Small intestine (tissue), 7 donors: Measurements from ENCODE around the gene C2CD2. TPM values are rescaled to one million over a fixed set of nuclear protein-coding genes. Genes with fewer than 3 reads are reported as not detected.
"Not testable (repeated sequence)": the region's sequence is repeated elsewhere in the genome, so short reads cannot be mapped to it uniquely, and the experiment has no call there.

Experiments
- DNase-seq, 2 donors: peaks; one replicate each; pipeline versions ENCODE4 v3.0.0 to v3.0.0-alpha.2; 2013
- FAIRE-seq: peaks from 2 replicates; lab custom pipeline; 2012; peaks lifted over from hg19 to GRCh38; lab: Jason Lieb, UNC
- H3K27ac ChIP-seq, 3 donors: one replicate each; pipeline ENCODE4 v1.5.1; 2013; ENCODE audit warnings: low read length in 2 of 3, mild to moderate bottlenecking in 2 of 3, control low read depth in 1 of 3, inconsistent platforms in 1 of 3, low read depth in 1 of 3, moderate library complexity in 1 of 3
- H3K27me3 ChIP-seq, 3 donors: one replicate each; pipeline ENCODE4 v1.6.1; 2013; ENCODE audit warnings: low read length in 3 of 3, inconsistent platforms in 1 of 3; ENCODE audit not compliant: control insufficient read depth in 3 of 3, insufficient read depth in 3 of 3
- H3K36me3 ChIP-seq, 3 donors: one replicate each; pipeline ENCODE4 v1.6.1; 2013; ENCODE audit warnings: low read length in 3 of 3, inconsistent platforms in 1 of 3, low read depth in 1 of 3, mild to moderate bottlenecking in 1 of 3, moderate library complexity in 1 of 3; ENCODE audit not compliant: control insufficient read depth in 3 of 3, insufficient read depth in 2 of 3
- H3K4me1 ChIP-seq, 3 donors: one replicate each; pipeline ENCODE4 v1.6.1; 2013; ENCODE audit warnings: low read length in 2 of 3, inconsistent platforms in 1 of 3, low read depth in 1 of 3, mild to moderate bottlenecking in 1 of 3, moderate library complexity in 1 of 3; ENCODE audit not compliant: control insufficient read depth in 3 of 3, insufficient read depth in 2 of 3
- H3K4me3 ChIP-seq, 3 donors: one replicate each; pipeline ENCODE4 v1.5.1; 2013; ENCODE audit warnings: low read length in 3 of 3, control low read depth in 1 of 3, inconsistent platforms in 1 of 3, low read depth in 1 of 3, mild to moderate bottlenecking in 1 of 3, moderate library complexity in 1 of 3
- H3K9me3 ChIP-seq, 2 donors: one replicate each; pipeline ENCODE4 v1.6.1; 2013; ENCODE audit warnings: low read depth in 1 of 2, low read length in 1 of 2; ENCODE audit not compliant: control insufficient read depth in 2 of 2, insufficient read depth in 1 of 2
- WGBS, 3 donors: extraction: QIAGEN DNeasy Blood & Tissue Kit; methylation state at CpG; one replicate each; pipeline ENCODE4 v1.1.7; 2013; 5-methylcytosine and 5-hydroxymethylcytosine counted together
- polyA plus RNA-seq, 4 donors: library from polyadenylated mRNA; stranded (reverse) in 3 of 4; unstranded in 1 of 4; fragments of 200-250 nt in 3 of 4; fragments of 120-200 nt in 1 of 4; gene quantifications; one replicate each; pipeline versions ENCODE4 v1.2.1 to v1.2.3, GENCODE V29; 2013
- donor health status: healthy with polysubstance abuse.
- donor health status: control.
- donor health status: control.
- donor health status: Bipolar disorder and iron deficiency.
- donor health status: healthy.

The C2CD2 gene
- polyA plus RNA-seq, 4 donors = 2.2 to 11.1 (median 6.7) TPM

DNA sequence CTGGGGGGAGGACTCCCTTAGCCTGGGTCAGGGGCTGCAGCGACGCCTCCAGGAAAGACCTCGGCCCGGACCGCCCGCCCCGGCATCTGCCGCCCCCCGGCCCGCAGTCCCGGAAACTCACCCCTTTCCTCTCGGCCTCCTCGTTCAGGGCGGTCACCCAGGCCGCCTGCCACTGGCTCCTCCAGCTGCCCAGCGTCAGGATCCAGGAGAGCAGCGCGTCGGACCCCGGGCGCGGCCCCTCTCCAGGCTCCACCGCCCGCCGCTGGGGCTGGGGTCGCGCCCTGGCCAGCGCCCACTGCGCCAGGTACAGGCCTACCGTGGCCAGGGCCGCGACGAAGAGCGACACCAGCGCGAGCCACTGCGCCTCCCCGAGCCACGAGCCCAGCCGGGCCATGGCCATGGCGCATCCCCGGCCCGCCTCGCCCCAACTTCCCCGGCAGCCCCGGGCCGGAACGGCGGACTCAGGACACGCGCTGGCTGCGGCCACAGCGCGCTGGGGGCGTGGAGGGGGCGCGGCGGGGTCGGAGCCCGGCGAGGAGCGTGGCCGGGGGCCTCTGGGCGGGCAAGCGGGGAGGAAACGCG is 478 bp downstream of the C2CD2 start:
- peak overlapping the region; percentile 47 to 69 (median 50) for H3K4me3 ChIP-seq
- DNase-seq = peak in 1 of 2 donors; percentile 67
- peaks cover 0 to 11% (median 0%) of the 10 kb centered on the region in 3 donors for H3K36me3 ChIP-seq
- no peaks in the 10 kb centered on the region for H3K9me3 ChIP-seq
- WGBS, 3 donors = 1 to 3% (median 2%) methylated on average over 48 to 67 of the region's 67 CpGs
- H3K4me1 ChIP-seq = peaks cover 0 to 15% (median 10%) of the 10 kb centered on the region in 3 donors
- no peaks in the 10 kb centered on the region for H3K27me3 ChIP-seq
- peak overlapping the region in 1 of 3 donors; percentile 45 for H3K27ac ChIP-seq
- FAIRE-seq = no peak

DNA sequence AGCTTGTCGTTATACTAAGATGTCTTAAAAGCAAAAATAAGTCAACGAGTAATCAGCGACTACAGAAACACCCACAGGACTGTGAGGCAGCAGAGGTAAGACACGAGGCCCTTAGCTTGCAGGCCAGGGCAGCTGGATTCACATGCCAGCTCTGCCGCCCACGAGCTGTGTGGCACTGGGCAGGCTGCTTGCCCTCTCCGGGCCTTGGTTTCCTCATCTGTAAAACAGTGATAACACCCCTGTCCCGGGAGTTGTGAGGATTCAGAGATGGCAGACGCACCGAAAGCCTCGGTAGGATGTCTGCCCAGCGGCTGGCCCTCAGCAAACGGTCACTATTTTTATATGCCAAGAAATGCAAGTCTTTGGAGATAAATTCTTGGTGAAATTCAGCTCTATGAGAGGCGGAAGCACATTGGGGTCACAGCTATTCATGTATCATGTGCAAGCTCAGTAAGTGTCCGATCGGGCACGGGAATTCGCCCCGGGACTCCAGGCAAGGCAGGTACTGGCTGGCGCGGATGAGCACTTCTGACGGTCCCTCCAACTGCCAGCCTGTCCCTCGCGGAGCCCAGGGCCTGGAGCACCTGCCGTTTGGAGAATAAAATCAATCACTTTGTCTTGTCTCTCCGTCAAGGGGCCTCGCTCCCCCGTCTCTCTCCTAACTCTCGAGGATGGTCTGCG is 1.1 kb downstream of the C2CD2 start:
- Histone ChIP-seq H3K27me3 (no peaks in the 10 kb centered on the region), H3K36me3 (peaks cover 0 to 12% (median 0%) of the 10 kb centered on the region in 3 donors), H3K9me3 (no peaks in the 10 kb centered on the region), H3K27ac (no peak overlapping the region), H3K4me3 (peak overlapping the region; percentile 47 to 69 (median 50)), H3K4me1 (peaks cover 0 to 15% (median 10%) of the 10 kb centered on the region in 3 donors)
- 35 to 42% (median 41%) methylated on average over 29 to 30 of the region's 30 CpGs for WGBS, 3 donors
- DNase-seq = peak; percentile 16 to 36
- FAIRE-seq = no peak

DNA sequence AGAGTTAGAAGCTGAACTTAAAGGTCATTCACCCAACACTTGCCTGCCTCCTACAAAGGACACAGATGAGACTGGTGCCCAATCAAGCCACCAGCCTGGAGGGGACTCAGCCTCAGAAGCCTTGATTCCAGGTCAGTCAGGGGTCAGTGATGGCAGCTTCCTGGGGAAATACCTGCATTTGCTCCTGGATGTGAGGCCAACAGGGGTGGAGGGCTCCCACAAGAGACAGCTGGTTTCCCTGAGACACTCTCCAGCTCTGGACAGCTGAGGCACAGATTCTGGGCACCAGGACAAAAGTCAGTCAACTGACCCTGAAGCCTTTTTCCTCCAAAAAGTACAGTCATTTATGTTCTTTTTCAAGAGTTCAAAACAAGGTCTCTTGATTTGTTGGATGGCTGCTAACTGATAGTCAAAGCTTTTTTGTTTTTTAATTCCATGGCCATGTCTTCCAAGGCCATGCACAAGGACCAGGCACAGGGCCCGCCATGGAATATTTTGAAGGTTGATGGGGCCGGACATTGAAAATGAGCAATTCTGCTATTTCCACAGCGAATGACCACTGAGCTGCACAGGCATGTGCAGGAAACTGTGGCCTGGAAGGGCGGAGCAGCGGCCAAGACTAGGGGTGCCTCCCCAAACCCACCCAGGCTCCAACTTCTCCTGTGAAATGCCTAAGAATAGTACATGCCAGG is 1.8 kb downstream of the C2CD2 start:
- no peak for FAIRE-seq
- no peak for DNase-seq
- Histone ChIP-seq H3K4me1 (peaks cover 0 to 15% (median 7%) of the 10 kb centered on the region in 3 donors), H3K27ac (no peak overlapping the region), H3K4me3 (no peak overlapping the region), H3K36me3 (peaks cover 0 to 13% (median 0%) of the 10 kb centered on the region in 3 donors), H3K9me3 (no peaks in the 10 kb centered on the region), H3K27me3 (no peaks in the 10 kb centered on the region)
- 91% methylated on average over 5 of the region's 5 CpGs for WGBS, 3 donors

DNA sequence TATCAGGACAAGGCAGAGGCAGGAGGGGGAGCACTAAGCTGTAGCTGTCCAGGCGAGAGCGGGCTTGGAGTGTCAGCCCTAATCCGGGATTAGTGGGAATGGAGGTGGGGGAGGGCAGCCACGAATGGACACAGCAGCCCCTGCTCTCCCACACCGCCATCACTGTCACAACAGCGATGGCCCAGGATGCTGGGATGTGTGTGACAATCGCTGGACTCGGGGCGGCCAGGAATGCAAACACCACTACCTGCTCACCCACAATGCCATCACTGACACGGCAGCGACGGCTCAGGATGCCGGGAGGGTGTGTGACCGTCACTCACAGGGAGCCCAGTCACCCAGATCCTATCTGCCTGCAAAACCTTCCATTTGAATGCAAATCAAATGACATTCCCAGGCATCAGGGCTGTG is 2.9 kb downstream of the C2CD2 start:
- H3K9me3 ChIP-seq = no peaks in the 10 kb centered on the region
- FAIRE-seq (no peak), DNase-seq (no peak)
- peaks cover 0 to 13% (median 0%) of the 10 kb centered on the region in 3 donors for H3K36me3 ChIP-seq
- H3K27ac ChIP-seq = no peak overlapping the region
- H3K4me3 ChIP-seq = no peak overlapping the region
- H3K4me1 ChIP-seq = peaks cover 0 to 15% (median 4%) of the 10 kb centered on the region in 3 donors
- WGBS, 3 donors = 88 to 94% (median 91%) methylated on average over 14 of the region's 14 CpGs
- H3K27me3 ChIP-seq = no peaks in the 10 kb centered on the region

DNA sequence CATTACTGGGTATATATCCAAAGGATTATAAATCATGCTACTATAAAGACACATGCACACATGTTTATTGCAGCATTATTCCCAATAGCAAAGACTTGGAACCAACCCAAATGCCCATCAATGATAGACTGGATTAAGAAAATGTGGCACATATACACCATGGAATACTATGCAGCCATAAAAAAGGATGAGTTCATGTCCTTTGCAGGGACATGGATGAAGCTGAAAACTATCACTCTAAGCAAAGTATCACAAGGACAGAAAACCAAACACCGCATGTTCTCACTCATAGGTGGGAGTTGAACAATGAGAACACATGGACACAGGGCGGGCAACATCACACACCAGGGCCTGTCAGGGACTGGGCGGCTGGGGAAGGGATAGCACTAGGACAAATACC is 4.2 kb downstream of the C2CD2 start:
- H3K4me3 ChIP-seq, DNase-seq, H3K9me3 ChIP-seq, H3K27me3 ChIP-seq, H3K27ac ChIP-seq, FAIRE-seq: not testable (repeated sequence)
- H3K4me1 ChIP-seq = peaks cover 0 to 15% (median 4%) of the 10 kb centered on the region in 3 donors
- WGBS, 3 donors = 96 to 98% (median 97%) methylated on average over 3 of the region's 3 CpGs
- peaks cover 0 to 13% (median 0%) of the 10 kb centered on the region in 3 donors for H3K36me3 ChIP-seq

DNA sequence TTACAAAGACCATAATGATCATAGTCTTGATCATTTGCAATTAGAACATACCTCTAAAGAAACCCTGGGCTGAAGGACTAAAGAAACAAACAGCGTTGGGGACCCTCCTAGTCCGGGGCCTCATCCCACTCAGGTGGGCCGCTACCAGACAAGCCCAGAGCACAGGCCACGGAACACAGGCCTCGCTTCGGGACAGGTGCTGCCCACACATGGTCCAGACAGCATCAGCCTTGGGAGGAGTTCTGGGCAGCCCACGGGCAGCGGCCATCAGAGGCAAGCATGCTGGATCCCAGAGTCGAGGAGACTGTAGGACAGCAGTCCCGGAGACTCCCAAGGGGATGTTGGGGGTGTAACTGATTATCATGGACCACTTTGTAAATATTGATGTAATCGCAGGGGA is 4.9 kb downstream of the C2CD2 start:
- 92 to 96% (median 95%) methylated on average over 11 of the region's 11 CpGs for WGBS, 3 donors
- Histone ChIP-seq H3K27ac (no peak overlapping the region), H3K9me3 (no peaks in the 10 kb centered on the region), H3K4me3 (no peak overlapping the region), H3K27me3 (no peaks in the 10 kb centered on the region), H3K4me1 (peaks cover 0 to 10% (median 4%) of the 10 kb centered on the region in 3 donors), H3K36me3 (peaks cover 0 to 15% (median 0%) of the 10 kb centered on the region in 3 donors)
- DNase-seq = no peak
- FAIRE-seq = no peak

DNA sequence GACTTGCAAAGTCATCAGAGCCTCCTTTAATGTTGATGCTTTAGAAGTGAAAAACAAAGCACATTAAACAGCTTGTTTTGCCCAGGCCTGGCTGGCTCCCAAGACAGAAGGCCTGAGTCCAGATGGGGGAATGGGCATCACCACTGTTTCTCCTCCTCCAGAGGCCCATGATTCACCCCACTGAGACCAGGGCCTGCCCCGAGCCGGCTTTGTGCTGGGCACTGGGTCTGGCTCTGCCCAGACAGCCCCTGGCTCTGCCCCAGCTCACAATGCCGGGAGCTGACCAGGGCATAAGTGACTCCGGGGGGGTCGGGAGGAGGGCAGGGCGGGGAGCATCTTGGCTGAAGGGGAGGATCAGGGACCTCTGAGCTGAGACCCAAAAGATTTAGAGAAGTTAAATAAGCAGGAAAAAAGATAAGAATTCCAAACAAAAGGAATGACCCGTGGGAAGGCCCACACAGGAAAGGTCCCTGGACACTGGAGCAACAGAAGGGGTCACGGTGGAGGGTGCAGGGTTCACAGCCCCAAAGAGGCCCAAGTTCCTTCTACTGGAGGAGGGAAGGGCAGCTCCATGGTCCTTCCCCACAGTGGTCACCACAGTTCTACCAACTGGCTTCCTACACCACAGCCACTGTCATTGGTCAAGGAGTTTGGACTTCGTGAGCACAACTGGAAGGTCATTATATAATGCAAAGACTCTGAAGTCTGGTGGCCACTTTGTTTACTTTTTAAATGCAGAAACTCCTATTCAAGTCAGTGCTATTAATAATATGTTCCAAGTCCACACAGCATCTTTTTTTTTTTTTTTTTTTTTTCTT is 5.5 kb downstream of the C2CD2 start:
- 72 to 89% (median 81%) methylated on average over 9 of the region's 9 CpGs for WGBS, 3 donors
- peaks cover 0 to 17% (median 0%) of the 10 kb centered on the region in 3 donors for H3K36me3 ChIP-seq
- H3K9me3 ChIP-seq = no peaks in the 10 kb centered on the region
- no peaks in the 10 kb centered on the region for H3K27me3 ChIP-seq
- FAIRE-seq (no peak), DNase-seq (no peak)
- no peak overlapping the region for H3K27ac ChIP-seq
- peaks cover 0 to 10% (median 4%) of the 10 kb centered on the region in 3 donors for H3K4me1 ChIP-seq
- H3K4me3 ChIP-seq = no peak overlapping the region

DNA sequence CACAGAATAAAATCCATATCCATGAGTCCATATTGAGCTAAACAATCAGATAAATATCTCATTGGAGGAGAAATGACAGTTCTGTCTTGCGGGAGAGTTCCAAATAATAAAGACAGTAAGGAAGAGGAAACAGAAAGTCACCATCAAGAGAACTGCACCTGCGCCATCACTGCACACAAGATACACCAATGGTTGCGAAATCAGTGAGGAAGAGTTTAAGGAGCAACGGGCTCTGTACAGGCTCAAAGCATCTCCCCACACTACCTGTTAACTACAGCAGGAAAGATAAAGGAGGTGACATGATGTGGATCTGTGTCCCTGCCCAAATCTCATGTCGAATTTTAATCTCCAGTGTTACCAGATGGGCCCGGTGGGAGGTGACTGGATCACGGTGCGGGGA is 7.8 kb downstream of the C2CD2 start:
- no peak for FAIRE-seq
- 84 to 94% (median 89%) methylated on average over 8 of the region's 8 CpGs for WGBS, 3 donors
- no peak for DNase-seq
- H3K27me3 ChIP-seq = no peaks in the 10 kb centered on the region
- no peaks in the 10 kb centered on the region for H3K9me3 ChIP-seq
- H3K36me3 ChIP-seq = peaks cover 0 to 22% (median 0%) of the 10 kb centered on the region in 3 donors
- no peak overlapping the region for H3K4me3 ChIP-seq
- H3K27ac ChIP-seq = no peak overlapping the region
- no peaks in the 10 kb centered on the region for H3K4me1 ChIP-seq
